ENCODE results near the gene TP53I13. TPM values are rescaled to one million over a fixed set of nuclear protein-coding genes. Genes with fewer than 3 reads are reported as not detected.

The TP53I13 gene
- total and polyA plus RNA-seq, 2 donors (not counting 3 experiments of a cell fraction or from before 2014, with no cell fraction given): 41.1 to 42.7 TPM

DNA sequence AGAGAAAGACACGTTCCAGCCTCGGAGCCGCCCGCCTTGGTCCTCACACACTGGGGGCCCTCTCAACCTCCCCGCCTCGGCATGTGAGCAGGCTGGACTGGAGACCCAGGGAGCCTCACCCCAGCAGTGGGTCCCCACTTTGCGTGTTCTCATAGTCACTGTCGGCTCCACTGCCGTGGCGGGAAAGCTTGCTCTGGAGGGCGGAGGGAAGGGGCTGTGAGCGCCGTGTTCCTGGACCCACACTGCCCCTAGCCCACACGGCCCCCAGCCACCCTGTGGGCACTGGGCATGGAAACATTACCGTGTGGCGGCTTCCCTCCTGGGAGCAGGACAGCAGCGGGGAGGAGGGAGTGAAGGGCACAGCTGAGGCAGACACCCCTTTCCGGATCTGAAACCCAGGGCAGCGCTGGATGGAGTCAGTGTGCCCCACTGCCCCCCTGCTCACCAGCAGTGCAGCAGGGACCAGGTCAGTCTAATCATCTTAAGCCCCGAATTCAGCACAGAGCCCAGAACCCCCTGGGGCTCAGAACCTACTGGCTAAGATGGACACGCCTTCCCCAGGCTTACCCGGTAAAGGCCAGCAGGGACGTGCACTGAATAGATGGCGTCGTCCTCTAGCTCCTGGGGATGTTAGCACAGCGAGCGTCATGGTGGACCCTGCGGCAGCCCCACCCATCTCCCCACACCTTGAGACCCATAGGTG lies 7.2 kb downstream of the TP53I13 start:
- Histone ChIP-seq H3K27ac (ENCODE audit: insufficient read depth, low read depth, low read length) (no peak overlapping the region), H3K79me2 (ENCODE audit: control insufficient read depth, insufficient read depth, low read length) (peaks cover 3% of the 10 kb centered on the region), H3K9me1 (replicated peaks; ENCODE audit: control insufficient read depth, extremely low read depth, insufficient read depth, low read length) (no peaks in the 10 kb centered on the region), H3K4me3 (replicated peaks in 1 of 3; ENCODE audit: insufficient read depth in 1 of 3, low read depth in 1 of 3, low read length in 3 of 3) (no peak overlapping the region), H3K4me2 (ENCODE audit: insufficient read depth, low read length) (no peak overlapping the region), H2AFZ (ENCODE audit: low read depth, low read length) (no peak overlapping the region), H3K27me3 (ENCODE audit: control insufficient read depth in 2 of 2, insufficient read depth in 2 of 2, low read length in 2 of 2) (no peaks in the 10 kb centered on the region), H3K36me3 (ENCODE audit: control insufficient read depth in 2 of 2, extremely low read depth in 1 of 2, insufficient read depth in 2 of 2, low read length in 2 of 2) (peaks cover 18 to 53% of the 10 kb centered on the region in 2 experiments), H3K9ac (replicated peaks; ENCODE audit: extremely low read depth, insufficient read depth, low read length) (no peak overlapping the region), H4K20me1 (replicated peaks; ENCODE audit: control insufficient read depth, extremely low read depth, insufficient read depth, low read length) (no peaks in the 10 kb centered on the region), H3K4me1 (ENCODE audit: control insufficient read depth, extremely low read depth, insufficient read depth, low read length) (peaks cover 3% of the 10 kb centered on the region), H3K9me3 (replicated peaks; ENCODE audit: control insufficient read depth, insufficient read depth, low read length) (no peaks in the 10 kb centered on the region)
- ChIA-PET CTCF (interaction anchor here (1.4 to 9.4 kb wide), 6 partner anchors 17 to 518 kb away, joined by 4 to 152 read pairs (median 8); partner anchors contain the start of gene ANKRD13B), POLR2A (interaction anchor here (0.6 kb wide), 1 partner anchor 16 kb away, joined by 3 read pairs; no protein-coding TSS in a partner anchor)
- dilution Hi-C loops (cut with MboI; ENCODE audit: extremely low pct_ligation_motif_present, low sequenced_read_pairs) (no loop called here), intact Hi-C loops (cut with micrococcal nuclease) (no loop called here)
- TF ChIP-seq, protein P1, sequence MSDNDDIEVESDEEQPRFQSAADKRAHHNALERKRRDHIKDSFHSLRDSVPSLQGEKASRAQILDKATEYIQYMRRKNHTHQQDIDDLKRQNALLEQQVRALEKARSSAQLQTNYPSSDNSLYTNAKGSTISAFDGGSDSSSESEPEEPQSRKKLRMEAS (IDR thresholded peaks at IDR 0.05; ENCODE audit: insufficient read depth, insufficient read length): no peak
- no peak for TF ChIP-seq MYC (IDR thresholded peaks at IDR 0.05; ENCODE audit: low read depth, low read length)
- TF ChIP-seq POLR2AphosphoS5 (IDR thresholded peaks at IDR 0.05; ENCODE audit: insufficient read depth, low read depth, low read length): no peak
- TF ChIP-seq EZH2 (IDR thresholded peaks at IDR 0.05; ENCODE audit: borderline replicate concordance, low read depth, low read length, severe bottlenecking): no peak
- TF ChIP-seq POLR2A (IDR thresholded peaks at IDR 0.05; ENCODE audit: low read depth, low read length): no peak
- TF ChIP-seq, protein P2, sequence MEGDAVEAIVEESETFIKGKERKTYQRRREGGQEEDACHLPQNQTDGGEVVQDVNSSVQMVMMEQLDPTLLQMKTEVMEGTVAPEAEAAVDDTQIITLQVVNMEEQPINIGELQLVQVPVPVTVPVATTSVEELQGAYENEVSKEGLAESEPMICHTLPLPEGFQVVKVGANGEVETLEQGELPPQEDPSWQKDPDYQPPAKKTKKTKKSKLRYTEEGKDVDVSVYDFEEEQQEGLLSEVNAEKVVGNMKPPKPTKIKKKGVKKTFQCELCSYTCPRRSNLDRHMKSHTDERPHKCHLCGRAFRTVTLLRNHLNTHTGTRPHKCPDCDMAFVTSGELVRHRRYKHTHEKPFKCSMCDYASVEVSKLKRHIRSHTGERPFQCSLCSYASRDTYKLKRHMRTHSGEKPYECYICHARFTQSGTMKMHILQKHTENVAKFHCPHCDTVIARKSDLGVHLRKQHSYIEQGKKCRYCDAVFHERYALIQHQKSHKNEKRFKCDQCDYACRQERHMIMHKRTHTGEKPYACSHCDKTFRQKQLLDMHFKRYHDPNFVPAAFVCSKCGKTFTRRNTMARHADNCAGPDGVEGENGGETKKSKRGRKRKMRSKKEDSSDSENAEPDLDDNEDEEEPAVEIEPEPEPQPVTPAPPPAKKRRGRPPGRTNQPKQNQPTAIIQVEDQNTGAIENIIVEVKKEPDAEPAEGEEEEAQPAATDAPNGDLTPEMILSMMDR (IDR thresholded peaks at IDR 0.05; ENCODE audit: extremely low read depth in 1 of 2, insufficient read depth in 1 of 2, low read depth in 1 of 2, low read length in 2 of 2): no peak
- no peak for TF ChIP-seq FOS (IDR thresholded peaks at IDR 0.05; ENCODE audit: borderline replicate concordance, insufficient read depth, low read length)
- no peak for TF ChIP-seq JUN (IDR thresholded peaks at IDR 0.05; ENCODE audit: borderline replicate concordance, insufficient read depth, insufficient read length, low read depth)
- no peak for TF ChIP-seq GATA2 (IDR thresholded peaks at IDR 0.05; ENCODE audit: insufficient read depth, insufficient read length, low read depth, low read length)
- BruUV-seq (replicated peaks): no TSS peak
- no peak for DNase-seq (ENCODE audit: low read depth, low spot score)
- no peak for FAIRE-seq
